ENCODE data around the gene NACC1.

The NACC1 gene

DNA sequence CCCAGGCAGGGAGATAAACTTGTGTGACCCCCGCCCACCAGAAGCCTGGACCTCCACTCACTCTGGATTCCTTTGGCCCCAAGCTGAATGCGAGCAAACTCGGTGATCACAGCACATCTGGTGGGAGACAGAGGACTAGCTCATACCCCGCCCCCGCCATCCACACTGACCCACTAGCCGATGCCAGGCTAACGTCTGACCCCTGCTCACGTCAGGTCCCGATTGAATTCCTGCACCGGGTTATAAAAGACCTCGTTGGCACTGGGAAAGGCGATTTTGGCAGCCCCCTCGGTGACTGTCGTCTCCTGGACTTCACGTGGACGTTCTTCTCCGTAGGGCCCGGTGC is 2.2 kb upstream of the NACC1 start:
- DNase-seq = no peak
- intact Hi-C loops (cut with DNase I) = loop anchor here (2.0 kb wide), 1 partner anchor 35 kb away; the partner anchor contains the start of genes IER2 and STX10

DNA sequence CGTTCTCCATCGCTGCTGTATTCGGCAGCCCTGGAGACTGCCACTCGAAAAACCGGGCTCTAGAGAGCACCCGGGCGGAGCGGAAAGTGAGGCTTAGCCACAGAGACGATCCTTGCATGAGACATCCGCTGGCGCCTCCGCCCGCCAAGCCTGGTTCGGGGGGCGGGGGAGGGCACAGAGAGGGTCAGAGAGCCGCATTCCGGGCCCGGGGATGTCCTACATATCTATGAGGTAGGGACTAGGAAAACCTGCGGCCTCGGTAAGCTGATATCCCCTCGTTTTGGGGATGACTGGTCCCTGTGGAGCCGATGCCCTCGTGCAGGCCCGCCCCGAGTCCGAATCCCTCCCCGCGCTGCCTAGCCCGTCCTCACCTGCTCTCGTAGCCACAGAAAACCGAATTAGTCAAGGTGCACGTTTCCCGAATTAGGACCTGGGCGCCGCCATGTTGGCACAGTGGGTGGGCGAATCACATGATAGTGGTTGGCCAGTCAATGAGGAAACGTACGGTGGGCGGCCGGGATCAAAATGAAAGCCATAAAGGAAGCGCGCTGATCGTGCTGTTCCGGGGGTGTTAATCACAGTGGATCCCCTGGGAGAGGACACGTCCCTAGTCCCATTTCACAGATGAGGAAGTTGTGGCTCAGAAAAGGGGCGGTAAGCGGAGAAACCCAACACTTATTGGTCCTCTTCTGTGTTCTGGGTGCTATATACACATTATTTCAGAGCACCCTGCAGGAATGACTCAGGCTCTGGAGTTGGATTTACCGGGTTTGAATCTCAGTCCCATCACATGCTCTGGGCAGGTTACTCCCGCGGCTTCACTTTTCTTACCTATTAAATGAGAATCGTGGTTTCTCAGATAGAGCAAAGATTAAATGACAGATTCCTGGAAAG is 1.5 kb upstream of the NACC1 start, which contains the start of gene TRMT1:
Gene TRMT1, minus strand, starts transcription at position 459 of the 894 bp plus-strand sequence. Its CDS starts 341 bp downstream, at position 118.
- DNase-seq = peak; percentile 87 to 98 (median 94)
- intact Hi-C loops (cut with DNase I) = loop anchor here (2.0 kb wide), 1 partner anchor 34 kb away; the partner anchor contains the start of genes IER2 and STX10

DNA sequence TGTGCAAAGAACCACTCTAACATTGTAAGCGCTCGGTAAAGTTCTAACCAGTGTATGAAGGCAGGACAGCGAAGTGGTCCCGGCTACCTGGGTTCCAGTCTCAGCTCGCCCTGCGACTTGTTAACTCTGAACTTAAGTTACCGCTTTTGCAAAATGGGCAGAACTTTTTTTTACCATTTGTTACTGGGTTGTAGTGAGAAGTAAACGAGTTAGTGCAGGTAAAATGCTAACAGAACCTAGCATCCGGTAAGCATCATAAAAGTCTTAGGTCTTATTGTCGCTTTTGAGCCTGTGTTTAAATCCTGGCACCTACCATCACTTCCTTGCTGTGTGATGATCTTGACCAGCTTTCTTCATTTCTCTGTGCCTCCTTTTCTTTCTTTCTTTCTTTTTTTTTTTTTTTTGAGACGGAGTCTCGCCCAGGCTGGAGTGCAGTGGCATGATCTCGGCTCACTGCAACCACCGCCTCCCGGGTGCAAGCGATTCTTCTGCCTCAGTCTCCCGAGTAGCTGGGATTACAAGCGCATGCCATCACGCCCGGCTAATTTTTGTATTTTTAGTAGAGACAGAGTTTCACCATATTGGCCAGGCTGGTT is 790 bp upstream of the NACC1 start:
- intact Hi-C loops (cut with DNase I) = loop anchor here (2.0 kb wide), 1 partner anchor 34 kb away; the partner anchor contains the start of genes IER2 and STX10
- no peak for DNase-seq

DNA sequence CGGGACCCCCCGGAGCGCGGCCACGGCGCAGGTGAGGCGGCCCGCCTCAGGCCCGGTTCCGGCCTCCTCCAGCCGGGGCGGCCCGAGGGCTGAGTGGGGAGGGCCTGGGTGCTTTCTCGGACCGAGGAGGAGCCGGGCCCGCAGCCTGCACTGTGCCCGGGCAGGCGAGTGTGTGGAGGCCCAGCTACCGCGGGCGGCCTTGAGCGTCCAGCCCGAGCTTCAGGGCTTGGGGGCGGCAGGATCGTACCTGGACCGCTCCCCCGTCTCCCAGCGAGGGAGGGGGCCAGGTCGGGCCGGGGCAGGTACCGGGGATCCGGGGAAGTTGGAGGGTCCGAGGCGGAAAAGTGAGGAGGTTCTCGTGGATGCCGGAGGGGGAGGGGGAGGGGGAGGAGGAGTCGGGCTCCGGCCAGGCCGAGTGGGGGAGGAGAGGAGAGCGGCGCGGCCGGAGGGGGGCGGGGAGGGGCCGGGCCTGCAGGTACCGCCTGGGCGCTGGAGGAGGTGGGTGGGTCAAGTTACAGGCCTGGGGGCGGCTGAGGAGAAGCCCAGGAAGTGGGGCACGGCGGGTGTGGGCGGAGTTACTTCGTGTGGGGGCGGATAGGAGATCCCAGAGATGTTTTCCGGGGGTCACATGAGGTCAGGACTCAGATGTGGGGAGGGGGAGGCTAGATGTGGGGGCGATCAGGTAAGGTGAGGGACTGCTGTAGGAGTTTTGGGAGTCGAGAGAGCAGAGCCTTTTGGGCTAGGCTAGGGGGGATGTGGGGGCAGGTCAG is 545 bp downstream of the NACC1 start:
- intact Hi-C loops (cut with DNase I) = no loop called here
- DNase-seq = peak in 3 of 42 donors; percentile 27 to 50 (median 34)

GRCh38 chr19:13119627-13120026 is 1.6 kb downstream of the NACC1 start:
- intact Hi-C loops (cut with DNase I) = no loop called here
- DNase-seq = no peak

GRCh38 chr19:13120031-13120430 is 2.0 kb downstream of the NACC1 start:
- intact Hi-C loops (cut with DNase I) = no loop called here
- DNase-seq = no peak

GRCh38 chr19:13120817-13121216 is 2.8 kb downstream of the NACC1 start:
- peak in 1 of 42 donors; percentile 36 for DNase-seq
- intact Hi-C loops (cut with DNase I) = no loop called here

GRCh38 chr19:13121551-13122274 is 3.6 kb downstream of the NACC1 start:
- DNase-seq = no peak
- intact Hi-C loops (cut with DNase I) = no loop called here

GRCh38 chr19:13122275-13122878 is 4.3 kb downstream of the NACC1 start:
- intact Hi-C loops (cut with DNase I) = no loop called here
- DNase-seq = no peak

DNA sequence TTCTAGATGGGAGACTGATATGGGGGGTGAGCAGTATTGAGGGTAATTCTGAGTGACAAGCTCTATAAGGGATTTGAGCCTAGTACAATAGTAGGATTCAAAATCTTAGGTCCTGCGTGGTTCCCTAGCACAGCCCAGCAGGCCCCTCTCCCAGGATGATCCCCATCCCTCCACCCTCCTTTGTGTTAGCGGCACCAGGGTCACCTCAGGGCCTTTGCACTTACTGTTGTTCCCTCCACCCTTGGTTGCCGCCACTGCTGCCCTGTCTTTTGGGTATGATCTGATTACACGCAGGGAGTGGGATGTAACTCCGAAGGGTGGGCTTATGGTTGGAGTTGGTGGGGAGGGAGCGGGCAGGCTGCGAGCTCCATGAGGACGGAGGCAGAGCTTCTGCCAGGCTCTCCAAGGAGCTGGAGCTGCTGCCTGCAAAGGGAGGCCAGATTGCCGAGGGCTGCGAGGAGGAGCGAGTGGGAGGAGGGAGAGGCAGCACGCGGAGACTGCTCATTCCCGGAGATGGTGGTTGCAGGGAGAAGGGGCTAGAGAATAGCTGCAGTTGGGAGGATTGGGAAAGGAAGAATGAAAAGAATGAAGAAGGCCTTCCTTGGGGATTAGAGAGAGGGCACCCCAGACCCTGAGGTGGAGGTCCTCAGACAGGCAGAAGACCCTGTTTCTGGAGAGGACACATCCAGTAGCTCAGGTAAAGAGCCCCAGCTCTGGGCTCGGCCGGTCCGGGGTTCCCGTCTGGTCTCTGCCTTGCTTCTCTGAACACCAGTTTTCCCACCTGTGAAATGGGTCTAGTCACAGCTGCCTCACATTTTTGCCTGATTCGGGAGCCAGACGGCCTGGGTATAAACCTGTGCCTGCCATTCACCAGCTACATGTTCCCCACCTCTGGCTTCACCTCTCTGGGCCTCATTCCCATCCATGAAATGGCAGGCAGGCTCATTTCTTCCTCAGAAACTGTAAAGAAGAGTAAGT is 5.2 kb downstream of the NACC1 start:
- DNase-seq = peak in 28 of 42 donors; percentile 30 to 80 (median 60)
- intact Hi-C loops (cut with DNase I) = no loop called here

GRCh38 chr19:13127051-13127450 is 9.0 kb downstream of the NACC1 start:
- no peak for DNase-seq
- intact Hi-C loops (cut with DNase I) = no loop called here

GRCh38 chr19:13127811-13128575 is 9.9 kb downstream of the NACC1 start:
- DNase-seq = no peak
- intact Hi-C loops (cut with DNase I) = no loop called here

DNA sequence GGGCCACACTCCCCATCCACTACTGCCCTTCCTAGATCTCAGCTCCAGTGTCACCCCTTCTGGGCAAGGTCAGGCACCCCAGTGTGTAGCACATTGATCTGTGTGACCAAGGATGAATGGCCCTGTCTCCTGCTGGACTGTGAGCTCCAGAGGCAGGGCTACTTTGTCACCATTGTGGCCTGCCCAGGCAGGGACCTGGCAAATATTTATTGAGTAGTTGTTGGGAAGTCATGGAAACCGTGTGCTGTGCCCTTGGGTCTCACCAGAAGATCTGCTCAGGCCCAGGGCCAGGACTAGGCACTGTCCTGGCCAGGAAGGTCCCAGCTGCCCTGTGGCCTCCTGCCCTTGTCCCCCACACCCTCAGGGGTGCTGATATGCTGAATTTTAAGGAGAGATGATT is 10.5 kb downstream of the NACC1 start:
- no peak for DNase-seq
- intact Hi-C loops (cut with DNase I) = no loop called here

DNA sequence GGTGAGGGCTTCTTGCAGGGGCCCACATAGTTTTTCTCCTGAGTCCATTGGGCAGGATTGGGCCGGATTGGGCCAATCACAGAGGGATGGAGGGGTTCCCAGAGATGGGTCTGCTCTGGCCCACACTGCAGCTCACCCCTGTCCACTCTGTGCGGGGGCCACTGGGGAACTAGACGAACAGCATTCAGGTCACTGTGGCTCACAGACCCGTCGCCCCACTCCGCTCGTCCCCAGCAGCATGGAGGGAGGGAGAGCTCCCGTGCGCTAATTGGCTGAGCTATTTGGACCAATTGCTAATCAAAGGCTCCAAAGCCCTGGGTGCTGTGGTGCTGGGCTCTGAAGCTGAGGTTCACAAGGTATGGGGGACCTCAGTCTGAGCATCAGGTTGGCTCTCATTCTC is 11.3 kb downstream of the NACC1 start:
- no peak for DNase-seq
- intact Hi-C loops (cut with DNase I) = no loop called here

GRCh38 chr19:13130886-13131490 is 12.9 kb downstream of the NACC1 start:
- intact Hi-C loops (cut with DNase I) = no loop called here
- DNase-seq = no peak

- no peak for DNase-seq
- intact Hi-C loops (cut with DNase I) = no loop called here
Observed at GRCh38 chr19:13132471-13133180, 14.6 kb downstream of the NACC1 start.
